Stomach (tissue), 9 donors: Measurements from ENCODE around the gene POU3F1. TPM values are rescaled to one million over a fixed set of nuclear protein-coding genes. Genes with fewer than 3 reads are reported as not detected.

Experiments
- DNase-seq, 2 donors: peaks; one replicate each; pipeline versions ENCODE4 v3.0.0 to v3.0.0-alpha.2; 2013 to 2019
- H3K27ac ChIP-seq, 5 donors: fragments of 200-600 bp in 4 of 5; sonication (generic) in 4 of 5; one replicate each; pipeline ENCODE4 v1.5.1; 2013 to 2019; ENCODE audit warnings: mild to moderate bottlenecking in 1 of 5, moderate library complexity in 1 of 5
- H3K27me3 ChIP-seq, 3 donors: fragments of 200-600 bp; sonication (generic); one replicate each; pipeline ENCODE4 v1.5.1; 2017 to 2019; ENCODE audit warnings: mixed run types in 1 of 3
- H3K36me3 ChIP-seq, 4 donors: fragments of 200-600 bp; sonication (generic); 1 replicate in 3 of 4; 2 replicates in 1 of 4; pipeline ENCODE4 v1.5.1; 2016 to 2019
- H3K4me1 ChIP-seq, 4 donors: fragments of 200-600 bp; sonication (generic); one replicate each; pipeline ENCODE4 v1.5.1; 2016 to 2019
- H3K4me3 ChIP-seq, 4 donors: fragments of 200-600 bp; sonication (generic) in 3 of 4; one replicate each; pipeline ENCODE4 v1.5.1; 2016 to 2019; ENCODE audit warnings: mild to moderate bottlenecking in 1 of 4
- H3K9me3 ChIP-seq, 4 donors: fragments of 200-600 bp; sonication (generic); one replicate each; pipeline ENCODE4 v1.5.1; 2016 to 2019
- CTCF ChIP-seq, 7 experiments: fragments of 450-650 bp in 4 of 7; fragments of 200-600 bp in 3 of 7; sonication (generic) in 3 of 7; IDR thresholded peaks; one replicate each; pipeline ENCODE4 v1.5.1; 2016 to 2019; ENCODE audit warnings: antibody characterized with exemption in 7 of 7, control low read depth in 2 of 7, mild to moderate bottlenecking in 1 of 7
- EP300 ChIP-seq: sonication (generic); formaldehyde crosslinking; IDR thresholded peaks from one replicate; pipeline ENCODE4 v1.6.1; 2017; ENCODE audit warnings: antibody characterized with exemption
- POLR2A ChIP-seq, 4 donors: fragments of 450-650 bp; IDR thresholded peaks; one replicate each; pipeline ENCODE4 v1.6.1; 2016; ENCODE audit warnings: antibody characterized with exemption in 4 of 4, control low read depth in 2 of 4, mild to moderate bottlenecking in 1 of 4, moderate library complexity in 1 of 4
- POLR2AphosphoS5 ChIP-seq, 3 donors: sonication (generic); formaldehyde crosslinking; IDR thresholded peaks; one replicate each; pipeline ENCODE4 v1.6.1; 2016; ENCODE audit warnings: antibody characterized with exemption in 3 of 3
- WGBS, 5 donors: extraction: QIAGEN DNeasy Blood & Tissue Kit in 3 of 5; methylation state at CpG; one replicate each; pipeline versions ENCODE4 v1.1.5 to v1.1.7; 2013 to 2018; 5-methylcytosine and 5-hydroxymethylcytosine counted together
- intact Hi-C: fragments of 100-400 bp; cut with DNase I; formaldehyde crosslinking; loops from one replicate; pipeline ENCODE4 v1.15.1; 2023; ENCODE audit warnings: low total_unique reads
- polyA plus RNA-seq, 3 donors: library from polyadenylated mRNA; stranded (reverse); fragments of 200-250 nt; gene quantifications; one replicate each; pipeline ENCODE4 v1.2.3, GENCODE V29; 2013
- total RNA-seq, 5 donors: library from RNA; depleted of rRNA; stranded (reverse); fragments of >200 nt; gene quantifications; one replicate each; pipeline versions ENCODE4 v1.1.0 to v1.2.3, GENCODE V29; 2014 to 2016
- donor health status: healthy with polysubstance abuse.
- donor health status: Bipolar disorder and iron deficiency.
- donor health status: healthy.

Gene POU3F1
- total and polyA plus RNA-seq, 8 donors = 0.20 TPM; not detected in 7

GRCh38 chr1:38014171-38014570 is 32.4 kb downstream of the POU3F1 start:
- no peak for TF ChIP-seq POLR2A (IDR thresholded peaks at IDR 0.05)
- no peak for TF ChIP-seq EP300
- no peak for TF ChIP-seq POLR2AphosphoS5 (IDR thresholded peaks at IDR 0.05)
- no peak for TF ChIP-seq CTCF (IDR thresholded peaks at IDR 0.05)
- Histone ChIP-seq H3K27me3 (no peaks in the 10 kb centered on the region), H3K4me3 (peak overlapping the region in 2 of 4 donors; percentile 73 to 77), H3K4me1 (peaks cover 30 to 52% (median 43%) of the 10 kb centered on the region in 4 donors), H3K27ac (peak overlapping the region in 2 of 5 donors; percentile 94), H3K9me3 (no peaks in the 10 kb centered on the region), H3K36me3 (peaks cover 20 to 33% (median 32%) of the 10 kb centered on the region in 4 donors)
- intact Hi-C loops = no loop called here
- 42 to 53% (median 48%) methylated on average over 4 of the region's 4 CpGs for WGBS, 5 donors
- DNase-seq = no peak

GRCh38 chr1:38013227-38013622 is 33.4 kb downstream of the POU3F1 start:
- no peak for TF ChIP-seq POLR2AphosphoS5 (IDR thresholded peaks at IDR 0.05)
- TF ChIP-seq EP300 = no peak
- no peak for TF ChIP-seq POLR2A (IDR thresholded peaks at IDR 0.05)
- no peak for TF ChIP-seq CTCF (IDR thresholded peaks at IDR 0.05)
- peak overlapping the region; percentile 73 to 91 (median 76) for H3K4me3 ChIP-seq
- peaks cover 13 to 25% (median 22%) of the 10 kb centered on the region in 4 donors for H3K36me3 ChIP-seq
- DNase-seq = no peak
- H3K27ac ChIP-seq = peak overlapping the region; percentile 91 to 95 (median 94)
- H3K27me3 ChIP-seq = no peaks in the 10 kb centered on the region
- intact Hi-C loops = no loop called here
- H3K9me3 ChIP-seq = no peaks in the 10 kb centered on the region
- peaks cover 30 to 52% (median 40%) of the 10 kb centered on the region in 4 donors for H3K4me1 ChIP-seq
- 4 to 10% (median 6%) methylated on average over 4 of the region's 4 CpGs for WGBS, 5 donors

- WGBS, 5 donors = 1 to 2% (median 1%) methylated on average over 34 to 49 of the region's 49 CpGs
- peaks cover 10 to 19% (median 16%) of the 10 kb centered on the region in 4 donors for H3K36me3 ChIP-seq
- peak; percentile 95 to 98 for DNase-seq
- H3K4me3 ChIP-seq = peak within 1 kb of the TSS; percentile 73 to 91 (median 76)
- peak within 1 kb of the TSS; percentile 91 to 95 (median 94) for H3K27ac ChIP-seq
- H3K9me3 ChIP-seq = no peaks in the 10 kb centered on the region
- H3K27me3 ChIP-seq = no peaks in the 10 kb centered on the region
- H3K4me1 ChIP-seq = peaks cover 30 to 52% (median 40%) of the 10 kb centered on the region in 4 donors
- TF ChIP-seq CTCF (IDR thresholded peaks at IDR 0.05) (no peak), EP300 (no peak), POLR2A (IDR thresholded peaks at IDR 0.05) (peak in 2 of 4 donors; percentile 30 to 43), POLR2AphosphoS5 (IDR thresholded peaks at IDR 0.05) (peak; percentile 61 to 89 (median 81))
- intact Hi-C loops = no loop called here
Observed at GRCh38 chr1:38012363-38013226, 34.0 kb downstream of the POU3F1 start, which contains the start of gene UTP11. TSS of gene UTP11 (plus strand) at chr1:38012734. CDS start at chr1:38012803, 69 bp downstream.

- peak overlapping the region in 1 of 5 donors; percentile 18 for H3K27ac ChIP-seq
- WGBS, 5 donors = 77 to 91% (median 87%) methylated on average over 5 to 6 of the region's 6 CpGs
Observed at GRCh38 chr1:38009841-38010180, 36.8 kb downstream of the POU3F1 start.

More at GRCh38 chr1:38009841-38010180, 36.8 kb downstream of the POU3F1 start:
- DNase-seq = no peak
- TF ChIP-seq CTCF (IDR thresholded peaks at IDR 0.05) = no peak
- no peak for TF ChIP-seq POLR2A (IDR thresholded peaks at IDR 0.05)
- no peak for TF ChIP-seq POLR2AphosphoS5 (IDR thresholded peaks at IDR 0.05)
- TF ChIP-seq EP300 = no peak
- Histone ChIP-seq H3K36me3 (no peaks in the 10 kb centered on the region), H3K4me3 (no peak overlapping the region), H3K4me1 (peaks cover 18 to 37% (median 29%) of the 10 kb centered on the region in 4 donors), H3K27me3 (no peaks in the 10 kb centered on the region), H3K9me3 (no peaks in the 10 kb centered on the region)
- intact Hi-C loops = no loop called here
